Measurements from ENCODE around the gene KLHL33. TPM values are rescaled to one million over a fixed set of nuclear protein-coding genes. Genes with fewer than 3 reads are reported as not detected.

The KLHL33 gene
- total RNA-seq (2014; rRNA removed; shearing (Covaris generic)) = not detected in 2 replicates
- polyA plus RNA-seq (2015; cell fraction: cytosol; rRNA removed) = not detected in 2 replicates
- not detected in 2 replicates for polyA plus RNA-seq (2015; cell fraction: nucleus; rRNA removed)

- DNase-seq (ENCODE audit: low read depth, low spot score) = no peak
- in situ Hi-C loops (cut with HindIII; ENCODE audit: low pct_unique_long_range_greater_than_20kb, low sequenced_read_pairs) = no loop called here
Observed at GRCh38 chr14:20435582-20436362, at the start of gene KLHL33. Gene KLHL33, minus strand, starts transcription at chr14:20436166. Its CDS starts 355 bp downstream, at chr14:20435811.

GRCh38 chr14:20482382-20482781 is 46.4 kb upstream of the KLHL33 start:
- no peak for DNase-seq (ENCODE audit: low read depth, low spot score)
- in situ Hi-C loops (cut with HindIII; ENCODE audit: low pct_unique_long_range_greater_than_20kb, low sequenced_read_pairs) = no loop called here

GRCh38 chr14:20478894-20479293 is 42.9 kb upstream of the KLHL33 start:
- DNase-seq (ENCODE audit: low read depth, low spot score) = no peak
- in situ Hi-C loops (cut with HindIII; ENCODE audit: low pct_unique_long_range_greater_than_20kb, low sequenced_read_pairs) = no loop called here

- in situ Hi-C loops (cut with HindIII; ENCODE audit: low pct_unique_long_range_greater_than_20kb, low sequenced_read_pairs) = no loop called here
- DNase-seq (ENCODE audit: low read depth, low spot score) = peak; percentile 20
Observed at GRCh38 chr14:20477211-20477876, 41.4 kb upstream of the KLHL33 start.

- in situ Hi-C loops (cut with HindIII; ENCODE audit: low pct_unique_long_range_greater_than_20kb, low sequenced_read_pairs) = no loop called here
- DNase-seq (ENCODE audit: low read depth, low spot score) = no peak
Observed at GRCh38 chr14:20476776-20477175, 40.8 kb upstream of the KLHL33 start.

GRCh38 chr14:20472536-20473169 is 36.7 kb upstream of the KLHL33 start:
- in situ Hi-C loops (cut with HindIII; ENCODE audit: low pct_unique_long_range_greater_than_20kb, low sequenced_read_pairs) = no loop called here

GRCh38 chr14:20470603-20470901 is 34.6 kb upstream of the KLHL33 start:
- DNase-seq (ENCODE audit: low read depth, low spot score) = no peak
- in situ Hi-C loops (cut with HindIII; ENCODE audit: low pct_unique_long_range_greater_than_20kb, low sequenced_read_pairs) = no loop called here

More at GRCh38 chr14:20472536-20473169, 36.7 kb upstream of the KLHL33 start:
- DNase-seq (ENCODE audit: low read depth, low spot score) = no peak

- DNase-seq (ENCODE audit: low read depth, low spot score) = peak; percentile 19
- in situ Hi-C loops (cut with HindIII; ENCODE audit: low pct_unique_long_range_greater_than_20kb, low sequenced_read_pairs) = no loop called here
Observed at GRCh38 chr14:20469890-20470602, 34.1 kb upstream of the KLHL33 start.

- DNase-seq (ENCODE audit: low read depth, low spot score) = peak; percentile 82
- in situ Hi-C loops (cut with HindIII; ENCODE audit: low pct_unique_long_range_greater_than_20kb, low sequenced_read_pairs) = no loop called here
Observed at GRCh38 chr14:20469242-20469889, 33.4 kb upstream of the KLHL33 start, which contains the start of gene PNP. Gene PNP, plus strand, starts transcription at chr14:20469406. Its CDS starts 119 bp downstream, at chr14:20469525.

GRCh38 chr14:20468764-20469241 is 32.8 kb upstream of the KLHL33 start:
- DNase-seq (ENCODE audit: low read depth, low spot score) = no peak
- in situ Hi-C loops (cut with HindIII; ENCODE audit: low pct_unique_long_range_greater_than_20kb, low sequenced_read_pairs) = no loop called here

- peak; percentile 99 for DNase-seq (ENCODE audit: low read depth, low spot score)
- in situ Hi-C loops (cut with HindIII; ENCODE audit: low pct_unique_long_range_greater_than_20kb, low sequenced_read_pairs) = no loop called here
Observed at GRCh38 chr14:20461225-20462141, 25.5 kb upstream of the KLHL33 start, which contains the start of gene PIP4P1. Gene PIP4P1, minus strand, starts transcription at chr14:20461434. Its CDS starts 109 bp downstream, at chr14:20461325.

- in situ Hi-C loops (cut with HindIII; ENCODE audit: low pct_unique_long_range_greater_than_20kb, low sequenced_read_pairs) = no loop called here
- DNase-seq (ENCODE audit: low read depth, low spot score) = no peak
Observed at GRCh38 chr14:20460458-20461224, 24.7 kb upstream of the KLHL33 start.

- no peak for DNase-seq (ENCODE audit: low read depth, low spot score)
- in situ Hi-C loops (cut with HindIII; ENCODE audit: low pct_unique_long_range_greater_than_20kb, low sequenced_read_pairs) = no loop called here
Observed at GRCh38 chr14:20458031-20458789, 22.2 kb upstream of the KLHL33 start.

- in situ Hi-C loops (cut with HindIII; ENCODE audit: low pct_unique_long_range_greater_than_20kb, low sequenced_read_pairs) = no loop called here
- no peak for DNase-seq (ENCODE audit: low read depth, low spot score)
Observed at GRCh38 chr14:20456971-20457370, 21.0 kb upstream of the KLHL33 start.
